ENCODE measurements around the gene IRAK3.
"Not testable (repeated sequence)": the region's sequence is repeated elsewhere in the genome, so short reads cannot be mapped to it uniquely, and the experiment has no call there.

Gene IRAK3

GRCh38 chr12:66217342-66217917 lies 28.4 kb downstream of the IRAK3 start:
- peak; percentile 46 to 89 (median 83) for DNase-seq

- DNase-seq: no peak
Observed at GRCh38 chr12:66228462-66228861, 39.4 kb downstream of the IRAK3 start.

GRCh38 chr12:66232263-66232662 lies 43.2 kb downstream of the IRAK3 start:
- DNase-seq: no peak

GRCh38 chr12:66234037-66234693 lies 45.2 kb downstream of the IRAK3 start:
- DNase-seq: peak; percentile 68 to 72 (median 68)

GRCh38 chr12:66234773-66235625 lies 46.0 kb downstream of the IRAK3 start:
- DNase-seq: peak; percentile 70 to 86 (median 72)

GRCh38 chr12:66235626-66236281 lies 46.7 kb downstream of the IRAK3 start:
- DNase-seq: peak; percentile 18 to 43 (median 37)

- DNase-seq: not testable (repeated sequence)
Observed at GRCh38 chr12:66236282-66236675, 47.3 kb downstream of the IRAK3 start.

- peak in 2 of 3 donors; percentile 43 to 46 for DNase-seq
Observed at GRCh38 chr12:66236969-66237368, 48.0 kb downstream of the IRAK3 start.

- DNase-seq: no peak
Observed at GRCh38 chr12:66237505-66238175, 48.6 kb downstream of the IRAK3 start.

GRCh38 chr12:66239295-66239694 lies 50.3 kb downstream of the IRAK3 start:
- DNase-seq: no peak

- DNase-seq: peak; percentile 43 to 52 (median 47)
Observed at GRCh38 chr12:66240096-66240820, 51.2 kb downstream of the IRAK3 start.

- peak; percentile 66 to 85 (median 82) for DNase-seq
Observed at GRCh38 chr12:66241061-66242043, 52.3 kb downstream of the IRAK3 start.

- DNase-seq: peak; percentile 22 to 44 (median 22)
Observed at GRCh38 chr12:66242311-66242710, 53.3 kb downstream of the IRAK3 start.

- DNase-seq: no peak
Observed at GRCh38 chr12:66243911-66244310, 54.9 kb downstream of the IRAK3 start.

GRCh38 chr12:66244446-66244845 lies 55.4 kb downstream of the IRAK3 start:
- DNase-seq: no peak

GRCh38 chr12:66247741-66248140 lies 58.7 kb downstream of the IRAK3 start:
- DNase-seq: peak in 1 of 3 donors; percentile 20

- DNase-seq: no peak
Observed at GRCh38 chr12:66251049-66251448, 62.0 kb downstream of the IRAK3 start.

- no peak for DNase-seq
Observed at GRCh38 chr12:66252771-66253170, 63.8 kb downstream of the IRAK3 start.

GRCh38 chr12:66255737-66256136 lies 66.7 kb downstream of the IRAK3 start:
- DNase-seq: no peak

GRCh38 chr12:66258011-66258410 lies 69.0 kb downstream of the IRAK3 start:
- DNase-seq: no peak

- DNase-seq: no peak
Observed at GRCh38 chr12:66262737-66263136, 73.7 kb downstream of the IRAK3 start.
